Measurements from ENCODE around the gene IL5.
"Not testable (repeated sequence)": the region's sequence is repeated elsewhere in the genome, so short reads cannot be mapped to it uniquely, and the experiment has no call there.

Gene IL5

DNA sequence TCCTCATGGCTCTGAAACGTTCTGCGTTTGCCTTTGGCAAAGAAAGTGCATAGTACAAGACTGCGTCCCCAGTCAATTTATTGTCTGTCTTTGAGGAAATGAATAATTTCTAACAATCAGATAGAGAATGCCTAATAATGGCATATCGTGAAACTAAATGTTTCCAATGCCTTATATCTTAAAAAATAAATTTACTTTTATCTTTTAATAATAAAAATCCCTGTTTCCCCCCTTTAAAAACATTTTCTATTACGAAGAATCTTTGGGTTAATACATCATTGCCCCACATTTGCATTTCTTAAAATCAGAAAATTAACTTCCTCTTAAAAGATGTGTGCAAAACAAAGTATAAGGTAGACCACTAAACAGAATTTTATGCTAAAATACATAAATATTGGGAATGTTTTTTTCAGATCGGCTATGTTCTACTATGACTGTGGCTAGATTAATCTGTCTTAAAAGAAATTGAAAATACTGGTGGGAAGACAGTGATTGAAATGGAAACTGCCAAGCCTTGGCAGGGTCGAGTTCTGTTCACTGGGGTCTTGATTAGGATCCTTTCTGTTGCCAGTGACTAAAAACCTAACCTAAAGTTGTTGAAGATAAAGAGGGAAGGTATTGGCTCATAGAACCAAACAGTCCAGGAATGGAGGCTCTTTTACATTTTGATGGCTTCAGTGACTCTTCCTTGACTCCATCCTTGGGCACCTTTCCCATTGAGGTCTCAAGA is at the start of gene IL5:
IL5 (minus strand) TSS at position 51 of the 730 bp plus-strand sequence; CDS start at position 7, 44 bp downstream.
- Histone ChIP-seq H3K27ac (no peak within 1 kb of the TSS), H3K4me3 (no peak within 1 kb of the TSS)
- DNase-seq (ENCODE audit: low spot score): no peak
- TF ChIP-seq, protein P1, sequence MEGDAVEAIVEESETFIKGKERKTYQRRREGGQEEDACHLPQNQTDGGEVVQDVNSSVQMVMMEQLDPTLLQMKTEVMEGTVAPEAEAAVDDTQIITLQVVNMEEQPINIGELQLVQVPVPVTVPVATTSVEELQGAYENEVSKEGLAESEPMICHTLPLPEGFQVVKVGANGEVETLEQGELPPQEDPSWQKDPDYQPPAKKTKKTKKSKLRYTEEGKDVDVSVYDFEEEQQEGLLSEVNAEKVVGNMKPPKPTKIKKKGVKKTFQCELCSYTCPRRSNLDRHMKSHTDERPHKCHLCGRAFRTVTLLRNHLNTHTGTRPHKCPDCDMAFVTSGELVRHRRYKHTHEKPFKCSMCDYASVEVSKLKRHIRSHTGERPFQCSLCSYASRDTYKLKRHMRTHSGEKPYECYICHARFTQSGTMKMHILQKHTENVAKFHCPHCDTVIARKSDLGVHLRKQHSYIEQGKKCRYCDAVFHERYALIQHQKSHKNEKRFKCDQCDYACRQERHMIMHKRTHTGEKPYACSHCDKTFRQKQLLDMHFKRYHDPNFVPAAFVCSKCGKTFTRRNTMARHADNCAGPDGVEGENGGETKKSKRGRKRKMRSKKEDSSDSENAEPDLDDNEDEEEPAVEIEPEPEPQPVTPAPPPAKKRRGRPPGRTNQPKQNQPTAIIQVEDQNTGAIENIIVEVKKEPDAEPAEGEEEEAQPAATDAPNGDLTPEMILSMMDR (IDR thresholded peaks at IDR 0.05): no peak

DNA sequence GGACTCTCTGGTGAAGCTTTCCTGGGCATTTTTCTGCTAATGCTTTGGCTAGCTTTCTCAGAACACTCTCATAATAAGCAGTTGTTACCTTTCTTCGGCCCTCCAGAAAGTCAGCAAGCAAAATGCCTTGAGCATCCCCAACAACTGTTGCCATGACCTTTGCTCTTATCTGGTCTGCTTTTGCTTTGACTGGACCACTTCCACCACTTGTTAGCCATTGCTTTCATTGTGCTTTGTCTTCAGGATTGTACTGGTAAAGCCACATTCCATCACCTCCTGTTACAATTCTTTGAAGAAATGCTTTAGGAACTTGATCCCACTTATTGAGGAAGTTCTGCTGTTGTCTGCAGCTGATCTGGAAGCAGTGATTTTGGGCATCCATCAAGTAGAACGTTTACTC is 49.2 kb upstream of the IL5 start:
- Histone ChIP-seq H3K4me3 (no peak overlapping the region), H3K27ac (no peak overlapping the region)
- DNase-seq (ENCODE audit: low spot score): no peak
- TF ChIP-seq, protein P1 (IDR thresholded peaks at IDR 0.05): no peak

DNA sequence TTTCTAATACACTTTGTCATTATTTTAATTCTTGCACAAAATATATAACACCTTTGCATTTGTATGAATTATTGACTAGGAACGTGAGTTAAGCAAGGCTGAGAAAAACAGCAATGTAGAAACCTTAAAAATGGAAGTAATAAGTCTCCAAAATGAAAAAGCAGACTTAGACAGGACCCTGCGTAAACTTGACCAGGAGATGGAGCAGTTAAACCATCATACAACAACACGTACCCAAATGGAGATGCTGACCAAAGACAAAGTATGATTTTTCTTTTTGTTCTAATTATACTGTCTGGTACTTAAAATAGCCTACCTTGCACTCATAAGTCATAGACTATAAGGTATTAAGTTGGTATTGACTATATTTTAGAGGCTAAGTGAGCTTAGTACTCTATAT is 47.8 kb upstream of the IL5 start:
- TF ChIP-seq, protein P1 (IDR thresholded peaks at IDR 0.05): no peak
- DNase-seq (ENCODE audit: low spot score): no peak
- Histone ChIP-seq H3K27ac (no peak overlapping the region), H3K4me3 (no peak overlapping the region)

DNA sequence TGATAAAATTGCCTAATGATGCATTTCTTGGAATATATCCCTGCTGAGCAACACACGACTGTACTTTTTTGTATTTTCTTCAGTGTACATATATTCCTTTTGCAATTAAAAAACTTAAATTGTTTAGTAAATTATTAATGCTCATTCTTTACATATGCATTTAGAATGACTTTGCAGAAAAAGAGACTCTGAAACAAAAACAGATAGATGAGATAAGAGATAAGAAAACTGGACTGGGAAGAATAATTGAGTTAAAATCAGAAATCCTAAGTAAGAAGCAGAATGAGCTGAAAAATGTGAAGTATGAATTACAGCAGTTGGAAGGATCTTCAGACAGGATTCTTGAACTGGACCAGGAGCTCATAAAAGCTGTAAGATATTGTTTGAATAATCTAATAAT is 46.1 kb upstream of the IL5 start:
- H3K4me3 ChIP-seq: no peak overlapping the region
- no peak overlapping the region for H3K27ac ChIP-seq
- TF ChIP-seq, protein P1 (IDR thresholded peaks at IDR 0.05): no peak
- no peak for DNase-seq (ENCODE audit: low spot score)

DNA sequence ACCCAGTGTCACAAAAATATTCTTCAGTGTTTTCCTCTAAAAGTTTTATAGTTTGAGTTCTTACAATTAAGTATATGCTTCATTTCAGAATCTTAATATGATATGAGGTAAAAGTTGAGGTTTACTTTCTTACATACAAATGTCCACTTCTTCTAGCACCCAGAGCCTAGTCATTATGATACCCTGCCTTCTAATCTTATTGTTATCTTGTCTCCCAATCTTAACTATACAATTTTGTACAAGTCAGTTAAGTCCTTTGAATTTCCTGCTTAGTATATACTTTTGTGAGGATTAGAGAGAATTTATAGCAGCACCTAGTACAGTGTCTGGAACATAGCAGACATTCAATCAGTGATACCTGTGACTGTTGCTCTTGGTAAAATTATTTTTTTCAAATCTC is 42.7 kb upstream of the IL5 start:
- TF ChIP-seq, protein P1 (IDR thresholded peaks at IDR 0.05): no peak
- no peak overlapping the region for H3K27ac ChIP-seq
- H3K4me3 ChIP-seq: no peak overlapping the region
- DNase-seq (ENCODE audit: low spot score): no peak

DNA sequence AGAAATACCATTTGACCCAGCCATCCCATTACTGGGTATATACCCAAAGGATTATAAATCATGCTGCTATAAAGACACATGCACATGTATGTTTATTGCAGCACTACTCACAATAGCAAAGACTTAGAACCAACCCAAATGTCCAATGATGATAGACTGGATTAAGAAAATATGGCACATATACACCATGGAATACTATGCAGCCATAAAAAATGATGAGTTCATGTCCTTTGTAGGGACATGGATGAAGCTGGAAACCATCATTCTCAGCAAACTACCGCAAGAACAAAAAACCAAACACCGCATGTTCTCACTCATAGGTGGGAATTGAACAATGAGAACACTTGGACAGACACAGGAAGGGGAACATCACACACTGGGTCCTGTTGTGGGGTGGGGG is 41.2 kb upstream of the IL5 start:
- DNase-seq (ENCODE audit: low spot score); H3K4me3 ChIP-seq; H3K27ac ChIP-seq: not testable (repeated sequence)

DNA sequence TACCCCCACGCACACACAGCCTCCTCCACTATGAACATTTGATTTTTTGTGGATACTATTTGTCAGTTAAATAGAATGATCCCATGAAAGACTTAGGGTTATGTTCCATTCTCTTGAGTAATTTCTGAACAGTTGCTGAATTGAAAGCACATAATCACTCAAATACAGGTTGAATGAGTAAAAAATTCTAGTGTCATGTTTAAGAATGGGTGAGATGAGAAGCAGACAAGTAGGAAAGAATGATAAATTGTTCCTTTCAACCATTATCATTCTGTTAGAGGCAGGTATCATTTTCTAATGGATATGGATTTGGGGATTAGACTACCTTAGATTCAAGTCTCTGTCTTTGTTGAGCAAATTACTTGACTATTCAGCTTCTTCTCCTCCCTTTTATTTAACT is 32.8 kb upstream of the IL5 start:
- Histone ChIP-seq H3K27ac (no peak overlapping the region), H3K4me3 (no peak overlapping the region)
- no peak for DNase-seq (ENCODE audit: low spot score)
- TF ChIP-seq, protein P1 (IDR thresholded peaks at IDR 0.05): no peak

All from coronary artery (tissue), 2 donors.